ENCODE measurements around the gene MX2.

GRCh38 chr21:41398831-41399230 is 37.0 kb downstream of the MX2 start:
- TF ChIP-seq, protein P1, sequence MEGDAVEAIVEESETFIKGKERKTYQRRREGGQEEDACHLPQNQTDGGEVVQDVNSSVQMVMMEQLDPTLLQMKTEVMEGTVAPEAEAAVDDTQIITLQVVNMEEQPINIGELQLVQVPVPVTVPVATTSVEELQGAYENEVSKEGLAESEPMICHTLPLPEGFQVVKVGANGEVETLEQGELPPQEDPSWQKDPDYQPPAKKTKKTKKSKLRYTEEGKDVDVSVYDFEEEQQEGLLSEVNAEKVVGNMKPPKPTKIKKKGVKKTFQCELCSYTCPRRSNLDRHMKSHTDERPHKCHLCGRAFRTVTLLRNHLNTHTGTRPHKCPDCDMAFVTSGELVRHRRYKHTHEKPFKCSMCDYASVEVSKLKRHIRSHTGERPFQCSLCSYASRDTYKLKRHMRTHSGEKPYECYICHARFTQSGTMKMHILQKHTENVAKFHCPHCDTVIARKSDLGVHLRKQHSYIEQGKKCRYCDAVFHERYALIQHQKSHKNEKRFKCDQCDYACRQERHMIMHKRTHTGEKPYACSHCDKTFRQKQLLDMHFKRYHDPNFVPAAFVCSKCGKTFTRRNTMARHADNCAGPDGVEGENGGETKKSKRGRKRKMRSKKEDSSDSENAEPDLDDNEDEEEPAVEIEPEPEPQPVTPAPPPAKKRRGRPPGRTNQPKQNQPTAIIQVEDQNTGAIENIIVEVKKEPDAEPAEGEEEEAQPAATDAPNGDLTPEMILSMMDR (conservative IDR thresholded peaks at IDR 0.05 in 1 of 2, IDR thresholded peaks at IDR 0.05 in 1 of 2; ENCODE audit: low read depth in 1 of 2, low read length in 2 of 2): no peak
- no peak for TF ChIP-seq EZH2 (IDR thresholded peaks at IDR 0.05; ENCODE audit: low read length, missing control alignments)

Measured in fibroblast of lung (primary cell).